Measurements from ENCODE around the gene CAMTA1. TPM values are rescaled to one million over a fixed set of nuclear protein-coding genes. Genes with fewer than 3 reads are reported as not detected.

Gene CAMTA1
- total RNA-seq, 1 donor from 2014 or later: 99.0 TPM

GRCh38 chr1:7047866-7048265 is 262.6 kb downstream of the CAMTA1 start:
- no peaks in the 10 kb centered on the region for H3K9me3 Mint-ChIP-seq (ENCODE audit: low read depth)
- no peak for DNase-seq (ENCODE audit: low spot score, unreplicated experiment)

GRCh38 chr1:7048395-7048794 is 263.1 kb downstream of the CAMTA1 start:
- Mint-ChIP-seq H3K4me1 (ENCODE audit: low read depth) (no peaks in the 10 kb centered on the region), H3K4me3 (ENCODE audit: low read depth) (no peak overlapping the region), H3K9me3 (ENCODE audit: low read depth) (no peaks in the 10 kb centered on the region), H3K27ac (no peak overlapping the region), H3K27me3 (peaks cover 45% of the 10 kb centered on the region), H3K36me3 (ENCODE audit: insufficient read depth) (no peaks in the 10 kb centered on the region)
- TF ChIP-seq CTCF (IDR thresholded peaks at IDR 0.05; ENCODE audit: unreplicated experiment): no peak
- no peak for DNase-seq (ENCODE audit: low spot score, unreplicated experiment)

More at GRCh38 chr1:7047866-7048265, 262.6 kb downstream of the CAMTA1 start:
- H3K4me1 Mint-ChIP-seq (ENCODE audit: low read depth): no peaks in the 10 kb centered on the region
- no peak overlapping the region for H3K4me3 Mint-ChIP-seq (ENCODE audit: low read depth)
- no peak for TF ChIP-seq CTCF (IDR thresholded peaks at IDR 0.05; ENCODE audit: unreplicated experiment)
- no peaks in the 10 kb centered on the region for H3K36me3 Mint-ChIP-seq (ENCODE audit: insufficient read depth)
- no peak overlapping the region for H3K27ac Mint-ChIP-seq
- peaks cover 40% of the 10 kb centered on the region for H3K27me3 Mint-ChIP-seq

- no peak for DNase-seq (ENCODE audit: low spot score, unreplicated experiment)
- Mint-ChIP-seq H3K36me3 (ENCODE audit: insufficient read depth) (no peaks in the 10 kb centered on the region), H3K27ac (no peak overlapping the region), H3K4me3 (ENCODE audit: low read depth) (no peak overlapping the region), H3K27me3 (peaks cover 49% of the 10 kb centered on the region), H3K9me3 (ENCODE audit: low read depth) (no peaks in the 10 kb centered on the region), H3K4me1 (ENCODE audit: low read depth) (no peaks in the 10 kb centered on the region)
- TF ChIP-seq CTCF (IDR thresholded peaks at IDR 0.05; ENCODE audit: unreplicated experiment): no peak
Measured at GRCh38 chr1:7049913-7050625, 264.8 kb downstream of the CAMTA1 start.

GRCh38 chr1:7050751-7051665 is 265.8 kb downstream of the CAMTA1 start:
- H3K27ac Mint-ChIP-seq: no peak overlapping the region
- peaks cover 46% of the 10 kb centered on the region for H3K27me3 Mint-ChIP-seq
- H3K4me1 Mint-ChIP-seq (ENCODE audit: low read depth): no peaks in the 10 kb centered on the region
- DNase-seq (ENCODE audit: low spot score, unreplicated experiment): no peak
- no peaks in the 10 kb centered on the region for H3K36me3 Mint-ChIP-seq (ENCODE audit: insufficient read depth)
- no peak for TF ChIP-seq CTCF (IDR thresholded peaks at IDR 0.05; ENCODE audit: unreplicated experiment)
- no peaks in the 10 kb centered on the region for H3K9me3 Mint-ChIP-seq (ENCODE audit: low read depth)
- H3K4me3 Mint-ChIP-seq (ENCODE audit: low read depth): no peak overlapping the region

GRCh38 chr1:7052701-7053100 is 267.4 kb downstream of the CAMTA1 start:
- H3K4me3 Mint-ChIP-seq (ENCODE audit: low read depth): no peak overlapping the region
- no peaks in the 10 kb centered on the region for H3K9me3 Mint-ChIP-seq (ENCODE audit: low read depth)
- H3K4me1 Mint-ChIP-seq (ENCODE audit: low read depth): no peaks in the 10 kb centered on the region
- no peak for TF ChIP-seq CTCF (IDR thresholded peaks at IDR 0.05; ENCODE audit: unreplicated experiment)
- peaks cover 37% of the 10 kb centered on the region for H3K27me3 Mint-ChIP-seq
- peak overlapping the region; percentile 46 for H3K27ac Mint-ChIP-seq
- DNase-seq (ENCODE audit: low spot score, unreplicated experiment): no peak
- H3K36me3 Mint-ChIP-seq (ENCODE audit: insufficient read depth): no peaks in the 10 kb centered on the region

Data from progenitor cell of endocrine pancreas (in vitro differentiated cells).